Osteoblast (primary cell): ENCODE measurements around the gene FALEC. TPM values are rescaled to one million over a fixed set of nuclear protein-coding genes. Genes with fewer than 3 reads are reported as not detected.

Experiments used
- DNase-seq: peaks from one replicate; pipeline ENCODE4 v3.0.0; 2011; ENCODE audit warnings: low spot score, mixed read lengths; ENCODE audit not compliant: insufficient read length; ENCODE audit errors: missing footprints
- H2AFZ ChIP-seq: 2 replicates; pipeline ENCODE4 v1.6.0; 2011; ENCODE audit warnings: mild to moderate bottlenecking, low read length
- H3K27ac ChIP-seq: 2 replicates; pipeline ENCODE4 v1.5.1; 2011; ENCODE audit warnings: mild to moderate bottlenecking, low read depth, low read length, moderate library complexity
- H3K27me3 ChIP-seq: 2 replicates; pipeline ENCODE4 v1.6.0; 2012; ENCODE audit warnings: mild to moderate bottlenecking, control low read depth, inconsistent platforms, low read length, moderate library complexity; ENCODE audit not compliant: insufficient read depth
- H3K36me3 ChIP-seq: 2 replicates; pipeline ENCODE4 v1.5.1; 2011; ENCODE audit warnings: mild to moderate bottlenecking, low read length, control low read depth, moderate library complexity; ENCODE audit not compliant: insufficient read depth
- H3K4me1 ChIP-seq: 2 replicates; pipeline ENCODE4 v1.5.1; 2011; ENCODE audit warnings: mild to moderate bottlenecking, low read length, control low read depth, moderate library complexity; ENCODE audit not compliant: insufficient read depth
- H3K4me2 ChIP-seq: 2 replicates; pipeline ENCODE4 v1.6.0; 2011; ENCODE audit warnings: mild to moderate bottlenecking, low read length; ENCODE audit not compliant: insufficient read depth
- H3K4me3 ChIP-seq: fragments of 200-600 bp; sonication (generic); 3 replicates; pipeline ENCODE4 v1.5.1; 2012; ENCODE audit warnings: mild to moderate bottlenecking, low read length, inconsistent platforms; ENCODE audit not compliant: insufficient read depth
- H3K79me2 ChIP-seq: 2 replicates; pipeline ENCODE4 v1.6.0; 2012; ENCODE audit warnings: mild to moderate bottlenecking, low read length, control low read depth, inconsistent platforms; ENCODE audit not compliant: insufficient read depth
- H3K9me3 ChIP-seq: 2 replicates; pipeline ENCODE4 v1.5.1; 2011; ENCODE audit warnings: low read depth, low read length, control low read depth
- H4K20me1 ChIP-seq: 2 replicates; pipeline ENCODE4 v1.6.0; 2012; ENCODE audit warnings: mild to moderate bottlenecking, low read length, control low read depth; ENCODE audit not compliant: insufficient read depth
- CTCF ChIP-seq: IDR thresholded peaks from 2 replicates; pipeline ENCODE4 v1.5.1; 2011; ENCODE audit warnings: mild to moderate bottlenecking, low read depth, low read length, moderate library complexity; ENCODE audit errors: extremely low read depth
- total RNA-seq: library from RNA; depleted of rRNA; stranded (reverse); fragments of >200 nt; gene quantifications from 2 replicates; pipeline ENCODE4 v1.2.3, GENCODE V29; 2012

The FALEC gene
- total RNA-seq, 1 donor, result 0.36 TPM

DNA sequence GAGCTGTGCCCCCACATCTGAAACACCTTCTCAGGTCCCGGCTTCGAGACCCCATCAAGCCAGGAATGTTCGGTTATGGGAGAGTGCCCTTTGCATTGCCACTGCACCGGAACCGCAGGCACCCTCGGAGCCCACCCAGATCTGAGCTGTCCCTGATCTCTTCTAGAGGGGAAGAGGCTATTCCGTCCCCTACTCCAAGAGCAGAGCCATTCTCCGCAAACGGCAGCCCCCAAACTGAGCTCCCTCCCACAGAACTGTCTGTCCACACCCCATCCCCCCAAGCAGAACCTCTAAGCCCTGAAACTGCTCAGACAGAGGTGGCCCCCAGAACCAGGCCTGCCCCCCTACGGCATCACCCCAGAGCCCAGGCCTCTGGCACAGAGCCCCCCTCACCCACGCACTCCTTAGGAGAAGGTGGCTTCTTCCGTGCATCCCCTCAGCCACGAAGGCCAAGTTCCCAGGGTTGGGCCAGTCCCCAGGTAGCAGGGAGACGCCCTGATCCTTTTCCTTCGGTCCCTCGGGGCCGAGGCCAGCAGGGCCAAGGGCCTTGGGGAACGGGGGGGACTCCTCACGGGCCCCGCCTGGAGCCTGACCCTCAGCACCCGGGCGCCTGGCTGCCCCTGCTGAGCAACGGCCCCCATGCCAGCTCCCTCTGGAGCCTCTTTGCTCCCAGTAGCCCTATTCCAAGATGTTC is 38.0 kb downstream of the FALEC start:
- Histone ChIP-seq H3K4me1 (peaks cover 26% of the 10 kb centered on the region), H2AFZ (no peak overlapping the region), H3K4me3 (no peak overlapping the region), H3K27me3 (no peaks in the 10 kb centered on the region), H3K79me2 (no peaks in the 10 kb centered on the region), H3K4me2 (no peak overlapping the region), H3K9me3 (no peaks in the 10 kb centered on the region), H4K20me1 (no peaks in the 10 kb centered on the region), H3K27ac (no peak overlapping the region), H3K36me3 (peaks cover 9% of the 10 kb centered on the region)
- peak; percentile 60 for DNase-seq
- TF ChIP-seq CTCF, result no peak

DNA sequence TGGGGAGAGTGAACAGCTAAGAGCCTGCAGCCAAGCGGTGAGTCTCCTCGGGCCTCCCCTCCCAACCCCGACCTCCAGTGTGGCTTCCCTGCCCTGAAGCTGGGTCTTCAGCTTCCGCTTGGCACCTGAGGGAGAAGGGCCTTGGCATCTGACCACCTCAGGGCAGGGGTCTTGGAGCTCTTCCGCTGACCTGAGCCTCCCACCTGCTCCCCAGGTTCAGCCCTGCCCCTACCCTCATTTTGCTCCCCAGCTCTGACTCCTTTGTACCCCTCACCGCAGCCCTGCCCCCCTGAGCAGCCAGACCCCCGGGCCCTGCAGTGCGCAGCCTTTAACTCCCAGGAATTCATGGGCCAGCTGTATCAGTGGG is 38.5 kb downstream of the FALEC start:
- Histone ChIP-seq H3K4me1 (peaks cover 24% of the 10 kb centered on the region), H3K4me2 (no peak overlapping the region), H3K36me3 (peaks cover 9% of the 10 kb centered on the region), H3K79me2 (peaks cover under 1% of the 10 kb centered on the region), H4K20me1 (no peaks in the 10 kb centered on the region), H3K27ac (no peak overlapping the region), H3K27me3 (no peaks in the 10 kb centered on the region), H2AFZ (no peak overlapping the region), H3K4me3 (no peak overlapping the region), H3K9me3 (no peaks in the 10 kb centered on the region)
- peak; percentile 70 for DNase-seq
- TF ChIP-seq CTCF, result no peak

DNA sequence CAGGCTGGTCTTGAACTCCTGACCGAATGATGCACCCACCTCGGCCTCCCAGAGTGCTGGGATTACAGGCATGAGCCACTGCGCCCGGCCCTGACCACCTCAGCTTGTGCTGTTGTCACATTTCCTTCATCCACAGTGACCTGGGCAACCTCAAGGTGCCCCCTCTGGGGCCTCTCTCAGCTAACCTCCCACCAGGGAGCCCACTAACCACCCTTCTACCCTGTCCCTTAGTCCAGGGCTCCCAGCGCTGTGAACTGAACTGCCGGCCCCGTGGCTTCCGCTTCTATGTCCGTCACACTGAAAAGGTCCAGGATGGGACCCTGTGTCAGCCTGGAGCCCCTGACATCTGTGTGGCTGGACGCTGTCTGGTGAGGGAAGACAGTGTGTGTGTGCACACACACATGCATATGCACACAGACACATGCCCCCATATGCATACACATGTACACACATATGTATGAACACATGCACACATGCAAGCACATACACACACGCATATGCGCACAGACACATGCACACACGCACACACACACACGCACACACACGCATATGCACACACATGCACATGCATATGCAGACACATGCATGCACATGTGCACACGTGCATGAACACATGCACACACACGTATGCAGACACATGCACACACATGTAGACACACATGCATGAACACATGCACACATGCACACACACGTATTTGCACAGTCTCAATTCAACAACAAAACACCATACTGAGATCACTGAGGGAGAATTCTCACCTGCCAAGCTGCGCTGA is 39.8 kb downstream of the FALEC start:
- peaks cover 24% of the 10 kb centered on the region for H3K4me1 ChIP-seq
- H3K4me2 ChIP-seq, result no peak overlapping the region
- TF ChIP-seq CTCF, result no peak
- H4K20me1 ChIP-seq, result peaks cover 6% of the 10 kb centered on the region
- peaks cover 9% of the 10 kb centered on the region for H3K36me3 ChIP-seq
- no peaks in the 10 kb centered on the region for H3K27me3 ChIP-seq
- H3K4me3 ChIP-seq, result no peak overlapping the region
- H3K79me2 ChIP-seq, result peaks cover 14% of the 10 kb centered on the region
- H3K9me3 ChIP-seq, result no peaks in the 10 kb centered on the region
- H3K27ac ChIP-seq, result no peak overlapping the region
- no peak overlapping the region for H2AFZ ChIP-seq
- peak; percentile 44 for DNase-seq
